TTC549 (cell line): ENCODE data around the gene NUP98.
"Not testable (repeated sequence)": the region's sequence is repeated elsewhere in the genome, so short reads cannot be mapped to it uniquely, and the experiment has no call there.

Experiments used
- FAIRE-seq: peaks from 2 replicates; lab custom pipeline; 2012; peaks lifted over from hg19 to GRCh38; lab: Jason Lieb, UNC

Gene NUP98

DNA sequence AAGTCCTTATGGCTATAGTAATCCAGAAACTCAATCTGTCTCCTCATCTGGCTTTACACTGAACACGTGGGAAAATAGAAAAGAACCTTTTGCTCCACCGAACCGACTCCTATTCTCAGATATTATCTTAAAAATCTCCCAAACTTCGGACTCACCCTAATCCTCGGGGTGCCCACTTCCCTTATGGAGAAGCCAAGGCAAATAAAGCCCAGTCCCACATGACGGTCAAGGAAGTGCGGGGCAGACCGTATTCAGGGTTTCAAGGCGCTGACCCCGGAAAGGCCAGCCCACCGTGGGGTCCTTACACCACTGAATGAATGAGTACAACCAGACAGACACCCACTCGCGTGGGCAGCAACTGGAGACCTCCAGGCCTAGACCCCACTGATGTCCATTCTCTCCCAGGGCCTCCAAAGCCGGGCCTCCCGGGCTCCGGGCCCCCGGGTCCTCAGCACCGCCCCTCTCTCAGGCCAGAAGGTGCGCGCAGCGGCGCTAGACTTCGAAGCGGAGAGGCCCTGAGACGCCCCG is 489 bp downstream of the NUP98 start:
- FAIRE-seq, result no peak

DNA sequence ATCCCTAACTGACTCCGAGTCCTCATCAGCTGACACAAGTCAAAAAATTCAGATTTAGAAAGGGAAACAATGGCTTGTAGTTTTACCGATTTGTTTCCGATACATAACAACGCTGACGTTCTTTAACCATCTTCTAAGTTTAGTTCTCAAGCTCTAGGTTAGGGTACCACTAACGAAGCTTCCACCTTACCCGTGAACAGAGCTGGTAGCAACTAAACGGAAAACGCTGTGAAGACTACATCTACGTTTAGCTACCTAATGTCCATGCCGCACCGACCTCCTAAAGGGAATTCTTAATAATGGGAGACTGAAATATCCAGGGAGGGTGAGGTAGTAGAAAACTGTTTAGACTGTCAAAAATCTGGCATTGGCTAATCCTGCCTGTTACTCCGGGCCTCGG is 1.0 kb downstream of the NUP98 start:
- no peak for FAIRE-seq

DNA sequence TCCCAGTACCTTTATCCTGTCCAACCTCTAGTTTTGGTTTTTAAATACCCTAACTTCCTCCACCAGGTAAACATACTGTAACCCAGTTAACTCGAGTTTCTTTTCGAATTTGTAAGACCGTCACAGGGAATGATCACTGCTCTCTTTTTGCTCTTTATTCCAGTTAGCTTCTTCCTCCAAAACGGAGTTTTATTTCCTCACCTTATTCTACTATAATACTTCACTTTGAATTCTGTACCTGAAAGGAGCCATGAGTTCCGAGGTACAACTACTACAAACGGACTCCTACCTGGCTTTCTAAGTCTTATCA is 1.4 kb downstream of the NUP98 start:
- no peak for FAIRE-seq

DNA sequence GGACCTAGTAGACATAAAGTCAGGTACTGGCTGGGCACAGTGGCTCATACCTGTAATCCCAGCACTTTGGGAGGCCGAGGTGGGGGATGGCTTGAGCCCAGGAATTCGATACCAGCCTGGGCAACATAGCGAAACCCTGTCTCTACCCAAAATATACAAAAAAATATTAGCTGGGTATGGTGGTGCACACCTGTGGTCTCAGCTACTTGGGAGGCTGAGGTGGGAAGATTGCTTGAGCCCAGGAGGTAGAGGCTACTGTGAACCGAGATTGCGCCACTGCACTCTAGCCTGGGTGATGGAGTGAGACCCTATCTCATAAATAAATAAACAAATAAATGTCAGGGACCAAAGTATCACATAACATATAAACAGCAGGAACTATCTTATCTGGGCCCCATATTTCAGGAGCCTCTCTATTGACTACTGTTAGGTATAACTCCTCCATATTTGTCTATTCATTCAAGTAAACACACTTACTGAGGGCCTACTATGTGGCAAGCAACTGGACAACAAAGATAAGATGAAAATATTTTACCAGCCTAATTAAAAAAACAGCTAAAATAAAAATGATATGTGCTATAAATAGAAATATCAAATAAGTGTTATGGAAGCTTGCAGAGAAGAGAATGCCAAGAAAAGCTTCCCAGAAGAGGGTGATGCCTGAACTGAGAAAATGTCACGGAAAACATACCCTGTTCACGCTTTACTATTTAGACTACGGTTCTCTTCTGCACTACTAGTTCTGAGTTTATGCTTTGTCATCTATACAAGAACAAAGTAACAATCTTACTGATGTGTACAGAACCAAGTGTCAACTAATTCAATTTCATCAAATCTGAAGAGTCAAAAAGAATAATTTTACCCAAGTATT is 2.0 kb downstream of the NUP98 start:
- FAIRE-seq, result no peak

DNA sequence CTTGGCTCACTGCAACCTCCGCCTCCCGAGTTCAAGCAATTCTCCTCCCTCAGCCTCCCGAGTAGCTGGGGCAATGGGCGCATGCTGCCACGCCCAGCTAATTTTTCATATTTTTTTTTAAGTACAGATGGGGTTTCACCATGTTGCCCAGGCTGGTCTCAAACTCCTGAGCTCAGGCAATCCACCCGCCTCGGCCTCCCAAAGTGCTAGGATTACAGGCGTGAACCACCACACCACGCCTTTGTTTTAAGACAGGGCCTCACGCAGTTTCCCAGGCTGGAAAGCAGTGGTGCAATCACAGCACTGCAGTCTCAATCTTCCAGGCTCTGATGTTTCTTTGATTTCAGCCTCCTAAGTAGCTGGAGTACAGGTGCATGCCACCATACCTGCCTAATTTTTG is 3.0 kb downstream of the NUP98 start:
- not testable (repeated sequence) for FAIRE-seq

DNA sequence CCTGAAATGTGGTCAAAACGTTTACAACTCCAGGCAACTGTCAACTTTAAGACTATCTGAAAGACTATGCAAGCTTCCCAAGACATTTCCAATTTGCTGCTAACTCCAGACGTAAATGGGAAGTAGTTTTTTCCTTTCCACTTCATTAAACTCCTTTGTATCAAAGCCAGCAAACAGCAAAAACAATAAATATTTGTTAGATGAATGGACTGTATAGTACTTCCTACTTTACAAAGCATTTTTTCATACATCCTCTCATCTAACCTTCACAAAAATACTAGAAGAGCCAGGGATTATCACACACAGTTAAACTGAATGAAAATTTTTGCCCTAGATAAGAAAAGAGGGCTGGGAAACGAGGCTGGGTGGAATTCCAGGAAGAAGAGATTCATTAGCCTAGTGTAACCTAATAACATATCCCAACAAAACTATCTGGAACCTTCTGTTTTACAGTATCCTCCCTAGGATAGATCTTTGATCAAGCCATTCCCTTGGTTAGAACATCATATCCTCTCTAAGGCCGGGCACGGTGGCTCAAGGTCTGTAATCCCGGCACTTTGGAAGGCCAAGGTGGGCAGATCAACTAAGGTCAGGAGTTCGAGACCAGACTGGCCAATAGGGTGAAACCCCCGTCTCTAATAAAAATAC is 10.4 kb downstream of the NUP98 start:
- FAIRE-seq, result no peak

DNA sequence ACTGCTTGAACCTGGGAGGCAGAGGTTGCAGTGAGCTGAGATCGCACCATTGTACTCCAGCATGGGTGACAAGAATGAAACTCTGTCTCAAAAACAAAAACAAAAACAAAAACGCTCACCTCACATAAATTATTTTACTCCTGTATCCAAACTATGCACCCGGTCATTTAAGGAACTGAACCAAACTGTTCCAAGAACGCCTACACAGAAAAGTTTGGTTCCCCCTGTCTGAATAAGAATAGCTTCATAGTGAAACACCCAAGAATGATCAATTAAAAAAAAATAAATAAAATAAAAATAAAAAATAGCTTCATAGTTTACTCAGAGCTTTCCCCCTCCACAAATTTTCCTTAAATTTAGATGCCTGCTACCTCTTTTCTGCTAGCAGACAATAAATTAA is 13.7 kb downstream of the NUP98 start:
- FAIRE-seq, result no peak

DNA sequence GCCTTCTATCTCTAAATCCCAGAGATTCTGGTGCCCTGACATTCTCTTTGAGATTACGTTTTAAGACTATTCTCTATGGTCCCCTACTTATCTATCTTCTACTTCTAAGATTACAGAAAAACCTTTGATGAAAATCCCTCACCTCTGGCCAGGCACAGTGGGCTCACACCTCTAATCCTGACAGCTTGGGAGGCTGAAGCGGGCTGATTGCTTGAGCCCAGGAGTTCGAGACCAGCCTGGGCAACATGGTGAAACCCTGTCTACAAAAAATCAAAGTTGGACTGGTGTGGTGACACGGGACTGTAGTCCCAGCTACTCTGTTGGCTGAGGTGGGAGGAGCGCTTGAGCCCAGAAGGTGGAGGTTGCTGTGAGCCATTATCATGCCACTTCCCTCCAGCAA is 14.4 kb downstream of the NUP98 start:
- no peak for FAIRE-seq

DNA sequence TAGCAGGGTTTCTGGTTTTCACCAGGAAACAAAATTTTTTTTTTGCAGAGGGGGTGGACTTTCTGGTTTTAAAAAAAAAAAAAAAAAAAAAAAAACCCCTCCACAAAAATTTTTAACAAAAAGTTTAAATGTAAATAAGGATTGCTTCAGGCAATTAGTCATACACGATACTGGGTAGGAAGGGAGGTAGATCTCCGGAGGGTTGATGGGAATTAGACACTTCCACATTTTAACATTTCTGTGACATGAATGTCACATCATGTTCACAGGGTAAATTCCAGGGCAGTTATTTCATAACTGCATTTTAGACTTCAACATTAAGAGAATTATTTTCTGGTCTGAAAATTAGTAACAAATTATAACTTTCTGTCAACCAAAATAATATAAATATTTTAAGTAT is 15.9 kb downstream of the NUP98 start:
- no peak for FAIRE-seq

DNA sequence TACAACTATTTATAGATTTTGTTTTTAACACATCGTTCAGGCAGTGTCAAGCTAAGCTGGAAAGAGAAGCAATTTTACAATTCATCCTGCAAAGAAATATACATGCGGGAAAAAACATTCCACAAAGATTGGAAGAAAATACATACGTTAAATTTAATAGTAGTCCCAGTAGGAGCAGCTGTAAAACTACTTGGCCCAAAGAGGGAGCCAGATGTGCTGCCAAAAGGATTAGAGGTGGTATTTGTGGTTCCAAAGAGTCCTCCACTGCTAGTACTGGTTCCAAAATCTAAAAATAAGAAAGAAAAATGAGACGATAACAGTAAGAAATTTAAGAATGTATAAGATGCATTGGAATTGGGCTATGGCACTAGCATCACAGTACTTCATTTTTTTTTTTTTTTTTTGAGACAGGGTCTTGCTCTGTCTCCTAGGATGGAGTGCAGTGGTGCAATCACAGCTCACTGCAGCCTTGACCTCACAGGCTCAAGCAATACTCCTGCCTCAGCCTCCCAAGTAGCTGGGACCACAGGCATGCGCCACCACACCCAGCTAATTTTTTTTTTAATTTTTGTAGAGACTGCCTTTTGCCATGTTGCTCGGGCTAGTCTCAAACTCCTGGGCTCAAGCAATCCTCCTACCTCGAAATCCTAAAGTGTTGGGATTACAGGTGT is 21.5 kb downstream of the NUP98 start:
- FAIRE-seq, result no peak

DNA sequence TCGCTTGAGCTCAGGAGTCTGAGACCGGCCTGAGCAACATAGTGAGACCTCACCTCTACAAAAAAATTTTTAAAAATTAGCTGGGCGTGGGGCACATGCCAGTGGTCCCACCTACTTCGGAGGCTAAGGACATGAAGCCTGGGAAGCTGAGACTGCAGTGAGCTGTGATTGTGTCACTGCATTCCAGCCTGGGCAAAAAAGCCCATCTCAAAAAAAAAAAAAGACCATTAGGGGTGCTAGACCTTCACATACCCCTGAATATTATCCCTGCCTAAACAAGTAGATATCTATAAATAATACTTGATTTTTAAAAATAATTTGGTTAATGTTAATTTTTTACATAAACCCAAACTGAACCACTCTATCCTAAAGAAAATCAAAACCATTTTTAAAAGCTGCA is 24.2 kb downstream of the NUP98 start:
- no peak for FAIRE-seq

DNA sequence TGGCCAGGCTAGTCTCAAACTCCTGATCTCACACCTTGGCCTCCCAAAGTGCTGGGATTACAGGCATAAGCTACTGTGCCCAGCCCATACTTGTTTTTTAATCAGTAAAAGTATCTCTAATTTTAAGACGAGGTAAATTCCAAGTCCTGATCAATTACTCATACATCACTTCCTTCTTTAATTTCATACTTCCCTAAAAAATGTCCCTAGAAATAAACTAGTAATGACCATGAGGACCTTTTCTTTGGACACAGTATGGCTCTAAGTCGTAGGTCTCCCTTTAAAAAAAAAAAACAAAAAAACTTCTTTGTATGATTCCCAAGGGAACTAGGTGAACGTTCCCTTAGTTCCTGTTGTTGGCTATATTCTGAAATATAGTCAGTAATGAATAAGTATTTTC is 29.8 kb downstream of the NUP98 start:
- FAIRE-seq, result no peak

DNA sequence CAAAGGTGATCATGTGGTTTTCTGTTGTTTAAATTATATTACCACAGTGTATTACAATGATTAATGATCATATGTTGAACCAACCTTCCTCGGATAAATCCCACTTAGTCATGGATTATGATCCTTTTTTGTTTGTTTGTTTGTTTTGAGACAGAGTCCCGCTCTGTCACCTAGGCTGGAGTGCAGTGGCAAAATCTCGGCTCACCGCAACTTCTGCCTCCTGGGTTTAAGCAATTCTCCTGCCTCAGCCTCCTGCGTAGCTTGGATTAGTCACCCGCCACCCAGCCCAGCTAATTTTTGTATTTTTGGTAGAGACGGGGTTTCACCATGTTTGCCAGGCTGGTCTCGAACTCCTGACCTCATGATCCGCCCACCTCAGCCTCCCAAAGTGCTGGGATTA is 30.5 kb downstream of the NUP98 start:
- FAIRE-seq, result not testable (repeated sequence)

DNA sequence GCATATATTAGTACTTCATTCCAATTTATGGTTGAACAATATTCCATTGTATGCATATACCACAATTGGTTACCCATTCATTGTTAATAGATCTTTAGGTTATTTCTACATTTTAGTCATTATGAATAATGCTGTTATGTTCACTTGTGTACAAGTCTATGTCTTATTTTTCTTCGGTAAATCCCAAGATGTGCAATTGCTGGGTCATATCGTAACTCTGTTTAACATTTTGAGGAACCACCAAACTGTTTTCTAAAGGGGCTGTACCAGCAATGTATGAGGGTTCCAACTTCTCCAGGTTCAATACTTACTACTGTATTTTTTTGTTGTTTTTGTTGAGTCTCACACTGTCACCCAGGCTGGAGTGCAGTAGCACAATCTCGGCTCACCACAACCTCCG is 33.1 kb downstream of the NUP98 start:
- no peak for FAIRE-seq

DNA sequence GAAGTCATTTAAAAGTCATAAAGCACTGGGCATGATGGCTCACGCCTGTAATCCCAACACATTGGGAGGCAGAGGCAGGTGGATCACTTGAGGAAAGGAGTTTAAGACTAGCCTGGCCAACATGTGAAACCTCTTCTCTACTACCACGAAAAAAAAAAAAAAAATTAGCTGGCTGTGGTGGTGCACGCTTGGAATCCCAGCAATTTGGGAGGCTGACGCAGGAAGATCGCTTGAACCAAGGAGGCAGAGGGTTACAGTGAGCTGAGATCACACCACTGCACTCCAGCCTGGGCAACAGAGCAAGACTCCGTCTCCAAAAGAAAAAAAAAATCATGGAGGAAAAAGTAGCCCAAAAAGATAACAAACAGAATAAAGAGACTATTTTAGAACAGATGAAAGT is 42.2 kb downstream of the NUP98 start:
- no peak for FAIRE-seq

DNA sequence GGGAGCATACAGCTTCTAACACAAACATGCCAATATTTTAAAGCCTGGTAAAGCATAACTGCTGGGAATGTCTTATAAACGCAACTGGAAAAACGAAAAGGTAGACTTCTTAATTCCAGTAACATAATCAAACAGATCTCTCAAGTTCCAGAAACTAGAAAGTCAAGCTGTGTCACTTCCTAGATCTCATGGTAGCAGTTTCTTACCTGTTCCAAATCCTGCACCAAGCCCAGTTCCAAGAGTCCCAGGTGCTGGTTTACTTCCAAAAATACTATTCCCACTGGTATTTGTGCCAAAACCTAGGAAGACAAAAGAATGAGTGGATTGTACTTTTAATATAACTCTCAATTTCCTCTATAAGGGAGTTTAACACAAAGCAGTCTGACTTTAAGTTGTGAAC is 44.2 kb downstream of the NUP98 start:
- FAIRE-seq, result no peak

DNA sequence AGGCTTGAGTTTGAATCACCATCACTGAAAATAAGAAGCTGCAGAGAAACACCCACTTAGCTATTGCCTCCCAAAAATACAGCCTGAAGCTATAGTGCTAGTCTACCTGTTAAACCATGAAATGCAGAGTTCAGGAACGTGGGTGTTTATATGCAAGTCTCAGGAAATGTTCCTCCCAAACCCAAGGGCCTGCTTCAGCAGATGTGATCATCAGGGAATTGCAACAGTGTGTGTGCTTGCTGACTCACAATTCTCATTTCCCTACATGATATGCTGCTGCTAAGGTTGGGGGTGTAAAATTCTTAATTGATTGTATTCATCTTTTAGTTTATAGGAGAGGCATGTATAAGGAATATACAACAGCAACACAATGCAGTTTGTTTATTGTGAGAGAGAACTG is 49.6 kb downstream of the NUP98 start:
- no peak for FAIRE-seq

DNA sequence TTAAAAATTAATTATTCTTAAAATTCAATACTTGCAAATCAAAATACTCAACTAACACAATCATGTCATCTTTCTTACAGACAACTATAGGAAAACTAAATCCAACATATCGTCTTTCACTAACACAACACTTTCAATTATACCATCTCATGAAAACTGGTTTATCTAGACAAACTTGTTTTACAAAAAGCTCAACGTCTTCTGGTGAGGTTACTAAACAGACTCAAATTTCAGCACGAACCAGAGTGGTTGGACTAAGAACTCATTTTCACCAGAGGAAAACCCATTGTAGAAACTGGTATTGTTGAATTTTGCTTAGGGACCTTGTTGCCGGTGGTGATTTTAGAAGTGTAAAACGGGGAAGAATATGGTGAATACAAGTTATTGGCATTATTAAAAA is 52.2 kb downstream of the NUP98 start:
- no peak for FAIRE-seq

DNA sequence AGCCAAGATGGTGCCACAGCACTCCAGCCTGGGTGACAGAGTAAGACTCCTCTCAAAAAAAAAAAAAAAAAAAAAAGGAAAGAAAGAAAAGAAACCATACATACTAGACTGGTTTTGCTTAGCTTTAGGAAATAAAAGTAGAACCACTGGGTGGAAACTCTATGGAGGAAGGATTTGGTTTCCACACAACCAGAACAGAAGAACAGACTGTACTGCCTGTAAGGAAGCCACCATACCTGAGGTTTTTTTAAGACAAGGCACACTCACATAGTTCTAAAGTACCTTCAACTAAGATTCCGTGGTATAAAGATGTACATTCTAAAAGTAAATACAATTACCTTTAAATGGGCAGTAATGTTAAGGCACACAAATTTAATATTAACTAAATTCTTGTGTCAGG is 58.6 kb downstream of the NUP98 start:
- FAIRE-seq, result no peak

DNA sequence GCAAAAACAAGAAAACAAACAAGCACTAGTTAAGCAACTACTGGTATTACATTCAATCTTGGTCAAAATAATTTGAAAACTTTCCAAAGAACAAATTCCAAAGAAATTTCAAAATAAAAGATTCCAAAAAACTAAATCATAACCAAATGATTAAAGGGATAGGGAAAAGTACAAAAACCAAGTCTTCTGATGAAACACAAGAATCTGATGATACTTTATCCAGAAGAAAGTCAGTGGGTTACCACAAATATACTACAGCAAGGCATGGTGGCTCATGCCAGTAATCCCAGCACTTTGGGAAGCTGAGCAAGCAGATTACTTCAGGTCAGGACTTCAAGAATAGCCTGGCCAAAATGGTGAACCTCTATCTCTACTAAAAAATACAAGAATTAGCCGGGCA is 59.1 kb downstream of the NUP98 start:
- FAIRE-seq, result no peak

DNA sequence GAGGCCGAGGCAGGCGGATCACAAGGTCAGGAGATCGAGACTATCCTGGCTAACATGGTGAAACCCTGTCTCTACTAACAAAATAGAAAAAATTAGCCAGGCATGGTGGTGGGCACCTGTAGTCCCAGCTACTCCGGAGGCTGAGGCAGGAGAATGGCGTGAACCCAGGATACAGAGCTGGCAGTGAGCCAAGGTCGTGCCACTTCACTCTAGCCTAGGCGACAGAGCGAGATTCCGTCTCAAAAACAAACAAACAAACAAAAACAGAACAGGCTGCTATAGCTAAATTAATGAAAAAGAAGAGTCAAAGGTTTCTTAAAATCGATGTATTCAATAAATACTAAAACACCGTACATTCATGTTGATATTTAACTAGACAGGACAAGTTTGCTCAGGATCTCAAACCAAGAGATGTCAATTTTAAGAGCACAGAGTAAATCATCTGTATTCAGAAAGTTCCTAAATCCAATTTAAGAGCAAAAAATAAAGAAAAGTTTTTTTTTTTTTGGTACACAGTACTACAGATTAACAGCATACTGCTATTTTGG is 59.9 kb downstream of the NUP98 start:
- FAIRE-seq, result no peak

DNA sequence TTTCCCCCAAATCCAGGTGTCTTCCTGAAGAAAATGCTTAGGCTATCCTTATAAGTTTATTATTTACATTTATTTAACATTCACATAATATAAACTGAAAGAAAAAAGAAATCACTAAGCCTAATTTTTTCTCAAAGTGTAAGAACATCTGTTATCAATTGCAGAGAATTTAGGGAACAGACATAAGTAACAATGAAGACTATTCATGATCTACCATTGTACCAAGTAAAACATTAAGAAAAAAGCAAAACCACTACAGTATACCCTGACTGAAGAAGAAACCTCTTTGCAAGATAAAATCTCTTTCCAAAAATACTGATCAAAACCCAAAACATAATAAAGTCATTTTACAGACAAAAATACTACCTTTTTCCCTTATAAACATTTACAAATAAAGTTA is 60.5 kb downstream of the NUP98 start:
- no peak for FAIRE-seq

DNA sequence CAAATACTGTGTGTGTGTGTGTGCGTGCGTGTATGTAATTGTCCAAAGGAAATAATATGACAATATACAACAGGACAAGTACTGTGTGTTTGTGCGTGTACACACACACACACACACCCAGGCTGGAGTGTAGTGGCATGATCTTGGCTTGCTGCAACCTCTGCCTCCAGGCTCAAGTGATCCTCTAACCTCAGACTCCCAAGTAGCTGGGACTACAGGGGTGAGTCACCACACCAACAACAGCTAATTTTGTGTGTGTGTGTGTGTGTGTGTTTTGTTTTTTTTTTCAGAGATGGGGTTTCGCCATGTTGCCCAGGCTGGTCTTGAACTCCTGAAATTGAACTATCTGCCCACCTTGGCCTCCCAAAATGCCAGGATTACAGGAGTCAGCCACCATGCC is 61.5 kb downstream of the NUP98 start:
- FAIRE-seq, result no peak
